ENCODE data around the gene NDFIP2.
"Not testable (repeated sequence)": the region's sequence is repeated elsewhere in the genome, so short reads cannot be mapped to it uniquely, and the experiment has no call there.

Gene NDFIP2

GRCh38 chr13:79557666-79558065 is 76.7 kb downstream of the NDFIP2 start:
- DNase-seq (ENCODE audit: low read depth): no peak
- no peak overlapping the region for H3K4me3 ChIP-seq (ENCODE audit: low read depth, low read length)
- TF ChIP-seq, protein P1, sequence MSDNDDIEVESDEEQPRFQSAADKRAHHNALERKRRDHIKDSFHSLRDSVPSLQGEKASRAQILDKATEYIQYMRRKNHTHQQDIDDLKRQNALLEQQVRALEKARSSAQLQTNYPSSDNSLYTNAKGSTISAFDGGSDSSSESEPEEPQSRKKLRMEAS (IDR thresholded peaks at IDR 0.05; ENCODE audit: low read depth, low read length): no peak
- no peak for TF ChIP-seq MYC (IDR thresholded peaks at IDR 0.05; ENCODE audit: low read depth, low read length)
- no peak for TF ChIP-seq POLR2A (IDR thresholded peaks at IDR 0.05; ENCODE audit: extremely low read depth, insufficient read length)
- TF ChIP-seq, protein P2, sequence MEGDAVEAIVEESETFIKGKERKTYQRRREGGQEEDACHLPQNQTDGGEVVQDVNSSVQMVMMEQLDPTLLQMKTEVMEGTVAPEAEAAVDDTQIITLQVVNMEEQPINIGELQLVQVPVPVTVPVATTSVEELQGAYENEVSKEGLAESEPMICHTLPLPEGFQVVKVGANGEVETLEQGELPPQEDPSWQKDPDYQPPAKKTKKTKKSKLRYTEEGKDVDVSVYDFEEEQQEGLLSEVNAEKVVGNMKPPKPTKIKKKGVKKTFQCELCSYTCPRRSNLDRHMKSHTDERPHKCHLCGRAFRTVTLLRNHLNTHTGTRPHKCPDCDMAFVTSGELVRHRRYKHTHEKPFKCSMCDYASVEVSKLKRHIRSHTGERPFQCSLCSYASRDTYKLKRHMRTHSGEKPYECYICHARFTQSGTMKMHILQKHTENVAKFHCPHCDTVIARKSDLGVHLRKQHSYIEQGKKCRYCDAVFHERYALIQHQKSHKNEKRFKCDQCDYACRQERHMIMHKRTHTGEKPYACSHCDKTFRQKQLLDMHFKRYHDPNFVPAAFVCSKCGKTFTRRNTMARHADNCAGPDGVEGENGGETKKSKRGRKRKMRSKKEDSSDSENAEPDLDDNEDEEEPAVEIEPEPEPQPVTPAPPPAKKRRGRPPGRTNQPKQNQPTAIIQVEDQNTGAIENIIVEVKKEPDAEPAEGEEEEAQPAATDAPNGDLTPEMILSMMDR (IDR thresholded peaks at IDR 0.05; ENCODE audit: low read depth, low read length): no peak

- TF ChIP-seq POLR2A (IDR thresholded peaks at IDR 0.05; ENCODE audit: extremely low read depth, insufficient read length) (no peak), MYC (IDR thresholded peaks at IDR 0.05; ENCODE audit: low read depth, low read length) (no peak)
- TF ChIP-seq, protein P1 (IDR thresholded peaks at IDR 0.05; ENCODE audit: low read depth, low read length): no peak
- TF ChIP-seq, protein P2 (IDR thresholded peaks at IDR 0.05; ENCODE audit: low read depth, low read length): no peak
- H3K4me3 ChIP-seq (ENCODE audit: low read depth, low read length): no peak overlapping the region
- no peak for DNase-seq (ENCODE audit: low read depth)
Observed at GRCh38 chr13:79560954-79561353, 80.0 kb downstream of the NDFIP2 start.

GRCh38 chr13:79562557-79562956 is 81.6 kb downstream of the NDFIP2 start:
- DNase-seq (ENCODE audit: low read depth): no peak
- no peak overlapping the region for H3K4me3 ChIP-seq (ENCODE audit: low read depth, low read length)
- TF ChIP-seq, protein P2 (IDR thresholded peaks at IDR 0.05; ENCODE audit: low read depth, low read length): no peak
- TF ChIP-seq POLR2A (IDR thresholded peaks at IDR 0.05; ENCODE audit: extremely low read depth, insufficient read length): no peak
- TF ChIP-seq, protein P1 (IDR thresholded peaks at IDR 0.05; ENCODE audit: low read depth, low read length): no peak
- no peak for TF ChIP-seq MYC (IDR thresholded peaks at IDR 0.05; ENCODE audit: low read depth, low read length)

- no peak for TF ChIP-seq MYC (IDR thresholded peaks at IDR 0.05; ENCODE audit: low read depth, low read length)
- TF ChIP-seq, protein P1 (IDR thresholded peaks at IDR 0.05; ENCODE audit: low read depth, low read length): no peak
- TF ChIP-seq POLR2A (IDR thresholded peaks at IDR 0.05; ENCODE audit: extremely low read depth, insufficient read length): no peak
- TF ChIP-seq, protein P2 (IDR thresholded peaks at IDR 0.05; ENCODE audit: low read depth, low read length): no peak
- no peak overlapping the region for H3K4me3 ChIP-seq (ENCODE audit: low read depth, low read length)
- DNase-seq (ENCODE audit: low read depth): no peak
Observed at GRCh38 chr13:79566118-79566517, 85.2 kb downstream of the NDFIP2 start.

DNA sequence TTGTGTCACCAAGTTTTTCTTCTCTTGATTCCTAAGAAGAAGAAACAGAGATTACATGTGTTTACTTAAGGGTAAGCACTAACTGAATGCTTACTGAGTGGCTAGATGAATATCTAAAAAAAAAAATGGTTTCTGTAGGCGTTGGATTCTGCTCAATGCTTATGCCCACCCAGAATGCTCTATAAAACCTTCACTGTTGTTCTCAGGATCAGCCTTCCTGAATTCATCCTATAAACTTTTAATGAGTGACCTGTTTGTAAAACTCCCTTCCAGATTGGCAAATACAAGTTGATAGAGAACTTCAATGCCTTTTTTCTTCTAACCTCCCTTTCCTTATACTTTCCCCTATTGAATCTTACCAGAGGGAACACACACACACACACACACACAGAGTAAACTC is 90.2 kb downstream of the NDFIP2 start:
- no peak overlapping the region for H3K4me3 ChIP-seq (ENCODE audit: low read depth, low read length)
- TF ChIP-seq MYC (IDR thresholded peaks at IDR 0.05; ENCODE audit: low read depth, low read length) (no peak), POLR2A (IDR thresholded peaks at IDR 0.05; ENCODE audit: extremely low read depth, insufficient read length) (no peak)
- TF ChIP-seq, protein P2 (IDR thresholded peaks at IDR 0.05; ENCODE audit: low read depth, low read length): no peak
- TF ChIP-seq, protein P1 (IDR thresholded peaks at IDR 0.05; ENCODE audit: low read depth, low read length): no peak
- no peak for DNase-seq (ENCODE audit: low read depth)

DNA sequence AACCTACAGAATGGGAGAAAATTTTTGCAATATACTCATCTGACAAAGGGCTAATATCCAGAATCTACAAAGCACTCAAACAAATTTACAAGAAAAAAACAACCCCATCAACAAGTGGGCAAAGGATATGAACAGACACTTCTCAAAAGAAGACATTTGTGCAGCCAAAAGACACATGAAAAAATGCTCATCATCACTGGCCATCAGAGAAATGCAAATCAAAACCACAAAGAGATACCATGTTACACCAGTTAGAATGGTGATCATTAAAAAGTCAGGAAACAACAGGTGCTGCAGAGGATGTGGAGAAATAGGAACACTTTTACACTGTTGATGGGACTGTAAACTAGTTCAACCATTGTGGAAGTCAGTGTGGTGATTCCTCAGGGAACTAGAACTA is 92.9 kb downstream of the NDFIP2 start:
- H3K4me3 ChIP-seq (ENCODE audit: low read depth, low read length); DNase-seq (ENCODE audit: low read depth): not testable (repeated sequence)
